IMR-90 (cell line): Measurements from ENCODE around the gene SENP6. TPM values are rescaled to one million over a fixed set of nuclear protein-coding genes. Genes with fewer than 3 reads are reported as not detected.
A peak's percentile ranks its signal among the peaks of the same experiment; 100 is the strongest.

Experiments used
- ATAC-seq: fragments of 200-7000 bp; cut with Tn5 transposase; 2 replicates; pipeline ENCODE4 v1.9.1; 2020; ENCODE audit warnings: low read depth, mild to moderate bottlenecking, moderate library complexity
- BruUV-seq: library from RNA; stranded (reverse); fragments of 400-500 nt; replicated peaks from 2 replicates; lab custom pipeline; 2021; lab: Mats Ljungman, UMichigan
- CTCF ChIA-PET: fragments of 300-600 bp; formaldehyde crosslinking; extraction: SDS; loops from one replicate; lab custom pipeline; 2021; ENCODE audit warnings: antibody characterized with exemption; lab: Yijun Ruan, JAX
- POLR2A ChIA-PET: fragments of 300-600 bp; sonication (Branson Sonifier 250); formaldehyde crosslinking; loops from one replicate; lab custom pipeline; 2022; ENCODE audit warnings: antibody characterized with exemption; ENCODE audit not compliant: unreplicated experiment; lab: Charles Lee
- DNase-seq: peaks from one replicate; pipeline ENCODE4 v3.0.0; 2013
- H2AFZ ChIP-seq: replicated peaks from 2 replicates; pipeline ENCODE3; 2013; ENCODE audit warnings: low read length, mild to moderate bottlenecking; ENCODE audit not compliant: poor library complexity
- H2AK5ac ChIP-seq: 2 replicates; pipeline ENCODE4 v1.6.1; 2013; ENCODE audit warnings: low read depth, low read length, inconsistent platforms
- H2AK9ac ChIP-seq: replicated peaks from 2 replicates; pipeline ENCODE3; 2013; ENCODE audit warnings: mild to moderate bottlenecking, low read depth, low read length, moderate library complexity; ENCODE audit not compliant: poor library complexity
- H2BK120ac ChIP-seq: 2 replicates; pipeline ENCODE4 v1.6.1; 2013; ENCODE audit warnings: low read depth, low read length, inconsistent platforms
- H2BK15ac ChIP-seq: 3 replicates; pipeline ENCODE4 v1.6.1; 2013; ENCODE audit warnings: low read depth, low read length, inconsistent platforms
- H2BK20ac ChIP-seq: 2 replicates; pipeline ENCODE4 v1.6.1; 2013; ENCODE audit warnings: low read depth, mild to moderate bottlenecking, inconsistent platforms, low read length, moderate library complexity
- H2BK5ac ChIP-seq: 2 replicates; pipeline ENCODE4 v1.6.1; 2013; ENCODE audit warnings: mild to moderate bottlenecking, low read depth, low read length, inconsistent platforms; ENCODE audit not compliant: poor library complexity, severe bottlenecking
- H3K14ac ChIP-seq: replicated peaks from 2 replicates; pipeline ENCODE4 v1.6.1; 2013; ENCODE audit warnings: low read depth, low read length, inconsistent platforms
- H3K18ac ChIP-seq: 2 replicates; pipeline ENCODE4 v1.6.1; 2013; ENCODE audit warnings: low read depth, low read length, control low read depth
- H3K23ac ChIP-seq: 2 replicates; pipeline ENCODE4 v1.6.1; 2013; ENCODE audit warnings: low read depth, low read length, inconsistent platforms
- H3K27ac ChIP-seq: 2 replicates; pipeline ENCODE4 v1.5.1; 2013; ENCODE audit warnings: mild to moderate bottlenecking, control low read depth, low read length; ENCODE audit not compliant: insufficient read depth
- H3K27me3 ChIP-seq: 2 replicates; pipeline ENCODE4 v1.6.1; 2013; ENCODE audit warnings: low read length; ENCODE audit not compliant: control insufficient read depth, insufficient read depth
- H3K36me3 ChIP-seq: 2 replicates; pipeline ENCODE4 v1.6.1; 2013; ENCODE audit warnings: low read length, mixed read lengths; ENCODE audit not compliant: control insufficient read depth, insufficient read depth
- H3K4ac ChIP-seq: 2 replicates; pipeline ENCODE4 v1.6.1; 2013; ENCODE audit warnings: low read depth, low read length, inconsistent platforms
- H3K4me1 ChIP-seq: 2 replicates; pipeline ENCODE4 v1.6.1; 2013; ENCODE audit warnings: low read length, mixed read lengths; ENCODE audit not compliant: control insufficient read depth, insufficient read depth
- H3K4me2 ChIP-seq: 2 replicates; pipeline ENCODE4 v1.6.1; 2013; ENCODE audit warnings: low read depth, mild to moderate bottlenecking, control low read depth, low read length, moderate library complexity
- H3K4me3 ChIP-seq: 2 replicates; pipeline ENCODE4 v1.5.1; 2013; ENCODE audit warnings: low read depth, mild to moderate bottlenecking, control low read depth, low read length, moderate library complexity; ENCODE audit not compliant: insufficient read depth
- H3K56ac ChIP-seq: 2 replicates; pipeline ENCODE4 v1.6.1; 2013; ENCODE audit warnings: low read length, inconsistent platforms; ENCODE audit not compliant: insufficient read depth; ENCODE audit errors: extremely low read depth
- H3K79me1 ChIP-seq, 2 experiments: 2 replicates each; pipeline ENCODE4 v1.6.1; 2013; ENCODE audit warnings: low read length in 2 of 2, inconsistent platforms in 1 of 2, low read depth in 1 of 2
- H3K9ac ChIP-seq: 2 replicates; pipeline ENCODE4 v1.6.1; 2013; ENCODE audit warnings: low read depth, low read length, control low read depth
- H3K9me1 ChIP-seq: 2 replicates; pipeline ENCODE4 v1.6.1; 2013; ENCODE audit warnings: low read length, inconsistent platforms; ENCODE audit not compliant: insufficient read depth
- H3K9me3 ChIP-seq: 2 replicates; pipeline ENCODE4 v1.6.1; 2013; ENCODE audit warnings: low read length; ENCODE audit not compliant: control insufficient read depth, insufficient read depth
- H4K20me1 ChIP-seq: 2 replicates; pipeline ENCODE4 v1.6.1; 2013; ENCODE audit warnings: low read length, inconsistent platforms; ENCODE audit not compliant: insufficient read depth
- H4K5ac ChIP-seq: 2 replicates; pipeline ENCODE4 v1.6.1; 2013; ENCODE audit warnings: mild to moderate bottlenecking, low read depth, low read length, control low read depth
- H4K8ac ChIP-seq, 2 experiments: 2 replicates each; pipeline ENCODE4 v1.6.1; 2013; ENCODE audit warnings: low read depth in 2 of 2, low read length in 2 of 2, control low read depth in 1 of 2, inconsistent platforms in 1 of 2
- H4K91ac ChIP-seq: 2 replicates; pipeline ENCODE4 v1.6.1; 2013; ENCODE audit warnings: low read depth, low read length, inconsistent platforms; ENCODE audit not compliant: insufficient read depth
- BHLHE40 ChIP-seq: fragments of 150-350 bp; IDR thresholded peaks from 2 replicates; pipeline ENCODE4 v1.6.1; 2016; ENCODE audit warnings: mild to moderate bottlenecking, low read depth, low read length
- CEBPB ChIP-seq: IDR thresholded peaks from 2 replicates; pipeline ENCODE4 v1.6.1; 2012; ENCODE audit warnings: low read depth, low read length, improper control_type of control experiment
- CHD1 ChIP-seq: IDR thresholded peaks from 2 replicates; pipeline ENCODE4 v1.6.1; 2012; ENCODE audit warnings: low read depth, low read length, improper control_type of control experiment
- FOS ChIP-seq: fragments of 150-350 bp; IDR thresholded peaks from 2 replicates; pipeline ENCODE4 v1.6.1; 2016; ENCODE audit warnings: low read depth, low read length
- MAFK ChIP-seq: IDR thresholded peaks from 2 replicates; pipeline ENCODE4 v1.6.1; 2012; ENCODE audit warnings: low read depth, low read length, improper control_type of control experiment
- MAZ ChIP-seq: IDR thresholded peaks from 2 replicates; pipeline ENCODE4 v1.6.1; 2012; ENCODE audit warnings: low read depth, mild to moderate bottlenecking, low read length, improper control_type of control experiment, moderate library complexity, borderline replicate concordance
- MXI1 ChIP-seq: IDR thresholded peaks from 2 replicates; pipeline ENCODE4 v1.6.1; 2012; ENCODE audit warnings: low read depth, mild to moderate bottlenecking, low read length, moderate library complexity, borderline replicate concordance
- NFE2L2 ChIP-seq: fragments of 150-350 bp; IDR thresholded peaks from 2 replicates; pipeline ENCODE4 v1.6.1; 2016; ENCODE audit warnings: low read depth, mild to moderate bottlenecking, low read length
- POLR2A ChIP-seq: IDR thresholded peaks from 2 replicates; pipeline ENCODE4 v1.6.1; 2012; ENCODE audit warnings: mild to moderate bottlenecking, low read depth, low read length
- RAD21 ChIP-seq: IDR thresholded peaks from 2 replicates; pipeline ENCODE4 v1.6.1; 2012; ENCODE audit warnings: low read length, improper control_type of control experiment
- RCOR1 ChIP-seq: IDR thresholded peaks from 2 replicates; pipeline ENCODE4 v1.6.1; 2012; ENCODE audit warnings: mild to moderate bottlenecking, low read length, improper control_type of control experiment; ENCODE audit not compliant: insufficient replicate concordance
- RFX5 ChIP-seq: IDR thresholded peaks from 2 replicates; pipeline ENCODE4 v1.8.0; 2012; ENCODE audit warnings: low read depth, mild to moderate bottlenecking, low read length, moderate library complexity
- SMC3 ChIP-seq: fragments of 150-350 bp; IDR thresholded peaks from 2 replicates; pipeline ENCODE4 v1.6.1; 2016; ENCODE audit warnings: low read depth, mild to moderate bottlenecking, antibody characterized with exemption, low read length, moderate library complexity
- WGBS, 2 experiments: methylation state at CpG; one replicate each; pipeline versions ENCODE4 v1.1.5 to v1.1.7; 2013; ENCODE audit warnings: missing lambda C conversion rate in 2 of 2; ENCODE audit not compliant: insufficient read length in 1 of 2; ENCODE audit errors: extremely low coverage in 2 of 2; 5-methylcytosine and 5-hydroxymethylcytosine counted together
- dilution Hi-C: fragments of 300-500 bp; cut with HindIII; formaldehyde crosslinking; loops from one replicate; pipeline ENCODE4 v1.14.3; 2018; ENCODE audit warnings: low sequenced_read_pairs; ENCODE audit not compliant: unreplicated experiment
- in situ Hi-C: fragments of 300-500 bp; cut with MboI; formaldehyde crosslinking; loops from 3 replicates; pipeline ENCODE4 v1.14.3; 2019; ENCODE audit warnings: low sequenced_read_pairs, inconsistent platforms, mixed read lengths
- intact Hi-C: fragments of 100-400 bp; cut with micrococcal nuclease; formaldehyde crosslinking; loops from 2 replicates; pipeline ENCODE4 v1.10.0; 2022
- polyA plus RNA-seq, 3 experiments: library from polyadenylated mRNA; depleted of rRNA; stranded (reverse); fragments of >200 nt; gene quantifications; 2 replicates each; pipeline ENCODE4 v1.2.3, GENCODE V29; 2012; ENCODE audit warnings: low replicate concordance in 1 of 3
- total RNA-seq: library from RNA; depleted of rRNA; stranded (reverse); fragments of >200 nt; gene quantifications from 2 replicates; pipeline ENCODE4 v1.2.3, GENCODE V29; 2012
- TF ChIP-seq, protein P1 (sequence below): conservative IDR thresholded peaks from 2 replicates; pipeline ENCODE4 v1.5.1; 2012; ENCODE audit warnings: mild to moderate bottlenecking, low read depth, low read length, improper control_type of control experiment
- TF ChIP-seq, protein P2 (sequence below): fragments of 150-350 bp; IDR thresholded peaks from 2 replicates; pipeline ENCODE4 v1.6.1; 2017; ENCODE audit warnings: mild to moderate bottlenecking, antibody characterized with exemption, low read length, low read depth
- TF ChIP-seq, protein P3 (sequence below): fragments of 150-350 bp; IDR thresholded peaks from 2 replicates; pipeline ENCODE4 v1.6.1; 2016; ENCODE audit warnings: low read depth, mild to moderate bottlenecking, low read length, moderate library complexity, borderline replicate concordance

Gene SENP6
- total and polyA plus RNA-seq, 2 of the 4 experiments (the other 2 are of a cell fraction): 23.1 to 25.8 TPM

DNA sequence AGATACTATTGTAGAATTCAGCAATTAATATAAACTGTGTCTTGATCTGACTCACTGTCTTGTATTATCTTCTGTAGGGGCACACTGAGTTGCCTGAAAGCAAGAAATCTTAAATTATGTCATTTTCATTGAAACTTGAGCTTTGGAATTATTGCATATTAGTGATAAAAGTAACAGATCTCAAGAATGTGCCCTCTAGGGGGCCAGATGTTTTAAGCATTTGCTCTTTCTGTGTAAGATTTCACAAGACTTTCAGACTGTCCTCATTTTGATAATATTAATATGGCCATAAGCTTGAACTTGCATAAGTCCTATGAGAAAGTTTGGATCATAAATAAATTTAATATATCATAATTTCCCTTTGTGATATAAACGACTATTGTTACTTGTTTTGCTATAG is 91.9 kb downstream of the SENP6 start:
- Histone ChIP-seq H4K5ac (no peak overlapping the region), H3K18ac (no peak overlapping the region), H3K4me1 (no peaks in the 10 kb centered on the region), H3K14ac (no peak overlapping the region), H2AK5ac (no peak overlapping the region), H2BK120ac (no peak overlapping the region), H4K8ac (no peak overlapping the region), H4K91ac (no peak overlapping the region), H3K9ac (no peak overlapping the region), H3K27ac (no peak overlapping the region), H2BK15ac (no peak overlapping the region), H3K36me3 (peaks cover 19% of the 10 kb centered on the region), H3K4me2 (no peak overlapping the region), H2BK5ac (no peak overlapping the region), H3K4me3 (no peak overlapping the region), H3K9me1 (no peaks in the 10 kb centered on the region), H3K27me3 (no peaks in the 10 kb centered on the region), H4K20me1 (no peaks in the 10 kb centered on the region), H3K23ac (no peak overlapping the region), H3K79me1 (peaks cover 11 to 12% of the 10 kb centered on the region in 2 experiments; a peak in 2 of 4 replicates), H2AFZ (no peak overlapping the region), H2AK9ac (no peak overlapping the region), H2BK20ac (no peak overlapping the region), H3K56ac (no peak overlapping the region), H3K9me3 (no peaks in the 10 kb centered on the region), H3K4ac (no peak overlapping the region)
- POLR2A ChIA-PET: interaction anchor here (0.5 kb wide), 1 partner anchor 1492 kb away, joined by 3 read pairs; no protein-coding TSS in a partner anchor
- DNase-seq: peak; percentile 62
- dilution Hi-C loops (no loop called here), intact Hi-C loops (no loop called here), in situ Hi-C loops (no loop called here)
- BruUV-seq: no TSS peak
- TF ChIP-seq, protein P1, sequence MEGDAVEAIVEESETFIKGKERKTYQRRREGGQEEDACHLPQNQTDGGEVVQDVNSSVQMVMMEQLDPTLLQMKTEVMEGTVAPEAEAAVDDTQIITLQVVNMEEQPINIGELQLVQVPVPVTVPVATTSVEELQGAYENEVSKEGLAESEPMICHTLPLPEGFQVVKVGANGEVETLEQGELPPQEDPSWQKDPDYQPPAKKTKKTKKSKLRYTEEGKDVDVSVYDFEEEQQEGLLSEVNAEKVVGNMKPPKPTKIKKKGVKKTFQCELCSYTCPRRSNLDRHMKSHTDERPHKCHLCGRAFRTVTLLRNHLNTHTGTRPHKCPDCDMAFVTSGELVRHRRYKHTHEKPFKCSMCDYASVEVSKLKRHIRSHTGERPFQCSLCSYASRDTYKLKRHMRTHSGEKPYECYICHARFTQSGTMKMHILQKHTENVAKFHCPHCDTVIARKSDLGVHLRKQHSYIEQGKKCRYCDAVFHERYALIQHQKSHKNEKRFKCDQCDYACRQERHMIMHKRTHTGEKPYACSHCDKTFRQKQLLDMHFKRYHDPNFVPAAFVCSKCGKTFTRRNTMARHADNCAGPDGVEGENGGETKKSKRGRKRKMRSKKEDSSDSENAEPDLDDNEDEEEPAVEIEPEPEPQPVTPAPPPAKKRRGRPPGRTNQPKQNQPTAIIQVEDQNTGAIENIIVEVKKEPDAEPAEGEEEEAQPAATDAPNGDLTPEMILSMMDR: peak; percentile 29
- no peak for TF ChIP-seq MAZ
- TF ChIP-seq FOS: no peak
- no peak for TF ChIP-seq RAD21
- peak; percentile 72 for TF ChIP-seq CEBPB
- TF ChIP-seq RFX5: no peak
- no peak for TF ChIP-seq NFE2L2
- TF ChIP-seq CHD1: no peak
- TF ChIP-seq MXI1: no peak
- no peak for TF ChIP-seq BHLHE40
- no peak for TF ChIP-seq MAFK
- no peak for TF ChIP-seq SMC3
- no peak for TF ChIP-seq RCOR1
- TF ChIP-seq, protein P2, sequence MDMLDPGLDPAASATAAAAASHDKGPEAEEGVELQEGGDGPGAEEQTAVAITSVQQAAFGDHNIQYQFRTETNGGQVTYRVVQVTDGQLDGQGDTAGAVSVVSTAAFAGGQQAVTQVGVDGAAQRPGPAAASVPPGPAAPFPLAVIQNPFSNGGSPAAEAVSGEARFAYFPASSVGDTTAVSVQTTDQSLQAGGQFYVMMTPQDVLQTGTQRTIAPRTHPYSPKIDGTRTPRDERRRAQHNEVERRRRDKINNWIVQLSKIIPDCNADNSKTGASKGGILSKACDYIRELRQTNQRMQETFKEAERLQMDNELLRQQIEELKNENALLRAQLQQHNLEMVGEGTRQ: no peak
- TF ChIP-seq, protein P3, sequence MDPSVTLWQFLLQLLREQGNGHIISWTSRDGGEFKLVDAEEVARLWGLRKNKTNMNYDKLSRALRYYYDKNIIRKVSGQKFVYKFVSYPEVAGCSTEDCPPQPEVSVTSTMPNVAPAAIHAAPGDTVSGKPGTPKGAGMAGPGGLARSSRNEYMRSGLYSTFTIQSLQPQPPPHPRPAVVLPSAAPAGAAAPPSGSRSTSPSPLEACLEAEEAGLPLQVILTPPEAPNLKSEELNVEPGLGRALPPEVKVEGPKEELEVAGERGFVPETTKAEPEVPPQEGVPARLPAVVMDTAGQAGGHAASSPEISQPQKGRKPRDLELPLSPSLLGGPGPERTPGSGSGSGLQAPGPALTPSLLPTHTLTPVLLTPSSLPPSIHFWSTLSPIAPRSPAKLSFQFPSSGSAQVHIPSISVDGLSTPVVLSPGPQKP: no peak
- TF ChIP-seq POLR2A: no peak
- peak; percentile 63 for ATAC-seq
- CTCF ChIA-PET: interaction anchor here (0.6 to 1.2 kb wide), 3 partner anchors 25 to 147 kb away, joined by 3 to 4 read pairs (median 3); no protein-coding TSS in a partner anchor
- WGBS, 2 experiments: no CpG with 5 or more reads among the region's 1 CpG
